Measurements from ENCODE around the gene HLA-DPB1.

The HLA-DPB1 gene

DNA sequence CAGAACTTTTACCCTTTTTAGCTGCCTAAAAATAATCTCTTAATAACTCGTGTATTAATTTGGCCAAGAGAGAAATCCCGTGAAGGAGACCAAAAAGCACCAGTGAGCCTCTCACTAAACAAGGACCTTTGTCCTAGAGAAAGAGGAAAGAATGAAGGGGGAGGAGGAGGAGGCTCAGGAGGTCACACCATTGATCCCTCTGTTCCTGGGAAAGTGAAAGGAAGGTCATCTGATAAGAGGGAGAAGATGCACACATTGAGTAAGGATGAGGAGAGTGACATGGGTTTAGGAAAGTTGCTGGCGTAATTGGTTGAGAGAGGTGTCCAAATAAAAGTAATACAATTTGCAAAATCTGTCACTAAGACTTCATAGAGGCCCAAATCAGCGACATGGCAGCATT lies 49.2 kb downstream of the HLA-DPB1 start:
- no peaks in the 10 kb centered on the region for H3K36me3 ChIP-seq (ENCODE audit: low read depth)
- no peak for DNase-seq (ENCODE audit: low spot score)
- no peak for TF ChIP-seq CTCF (IDR thresholded peaks at IDR 0.05; ENCODE audit: poor library complexity, severe bottlenecking)

DNA sequence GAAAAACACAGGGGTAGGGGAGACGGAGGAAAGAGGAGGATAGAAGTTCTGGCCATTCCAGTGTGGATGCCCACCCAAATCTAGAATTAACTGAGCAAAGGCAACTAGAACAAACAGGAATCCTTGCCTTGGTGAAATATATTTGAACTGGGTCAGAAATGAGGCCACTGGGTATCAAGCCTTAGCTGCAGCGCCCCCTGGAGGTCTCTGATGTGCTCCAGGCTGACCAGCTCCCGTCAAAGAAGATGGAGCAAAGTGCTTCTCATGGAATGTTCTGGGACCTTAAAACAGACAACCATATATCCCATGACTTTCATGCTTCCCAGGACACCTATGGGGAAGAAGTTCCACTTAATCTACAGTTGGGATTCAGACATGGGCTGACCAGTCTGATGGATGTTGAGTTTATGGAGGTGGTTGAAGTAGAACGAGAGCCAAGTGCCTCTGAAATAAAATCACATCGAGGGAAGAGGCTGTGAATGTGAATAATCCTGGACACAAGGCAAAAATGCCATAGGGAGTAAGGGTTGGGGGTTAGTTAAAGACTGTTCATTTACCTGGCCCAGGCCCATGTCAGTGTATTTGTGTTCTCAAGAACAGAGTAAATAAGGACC lies 50.4 kb downstream of the HLA-DPB1 start:
- ATAC-seq (ENCODE audit: low read depth): no peak
- H3K27ac ChIP-seq (ENCODE audit: poor library complexity, severe bottlenecking): no peak overlapping the region
- peak; percentile 34 for TF ChIP-seq CTCF (IDR thresholded peaks at IDR 0.05; ENCODE audit: poor library complexity, severe bottlenecking)
- no peak overlapping the region for H3K4me3 ChIP-seq (ENCODE audit: severe bottlenecking)
- H3K4me1 ChIP-seq (ENCODE audit: insufficient read depth, poor library complexity, severe bottlenecking): no peaks in the 10 kb centered on the region
- peaks cover 3% of the 10 kb centered on the region for H3K27me3 ChIP-seq (ENCODE audit: insufficient read depth, poor library complexity, severe bottlenecking)
- no peaks in the 10 kb centered on the region for H3K36me3 ChIP-seq (ENCODE audit: low read depth)
- DNase-seq (ENCODE audit: low spot score): no peak
- H3K9me3 ChIP-seq (ENCODE audit: severe bottlenecking): no peaks in the 10 kb centered on the region

More for the DNA sequence above, 49.2 kb downstream of the HLA-DPB1 start:
- Histone ChIP-seq H3K27ac (ENCODE audit: poor library complexity, severe bottlenecking) (no peak overlapping the region), H3K4me3 (ENCODE audit: severe bottlenecking) (no peak overlapping the region), H3K9me3 (ENCODE audit: severe bottlenecking) (no peaks in the 10 kb centered on the region), H3K4me1 (ENCODE audit: insufficient read depth, poor library complexity, severe bottlenecking) (no peaks in the 10 kb centered on the region), H3K27me3 (ENCODE audit: insufficient read depth, poor library complexity, severe bottlenecking) (peaks cover 3% of the 10 kb centered on the region)
- ATAC-seq (ENCODE audit: low read depth): no peak

GRCh38 chr6:33128318-33128717 lies 52.5 kb downstream of the HLA-DPB1 start:
- no peak for TF ChIP-seq CTCF (IDR thresholded peaks at IDR 0.05; ENCODE audit: poor library complexity, severe bottlenecking)
- Histone ChIP-seq H3K9me3 (ENCODE audit: severe bottlenecking) (no peaks in the 10 kb centered on the region), H3K36me3 (ENCODE audit: low read depth) (no peaks in the 10 kb centered on the region), H3K27ac (ENCODE audit: poor library complexity, severe bottlenecking) (no peak overlapping the region), H3K4me3 (ENCODE audit: severe bottlenecking) (no peak overlapping the region), H3K27me3 (ENCODE audit: insufficient read depth, poor library complexity, severe bottlenecking) (peaks cover 3% of the 10 kb centered on the region), H3K4me1 (ENCODE audit: insufficient read depth, poor library complexity, severe bottlenecking) (no peaks in the 10 kb centered on the region)
- DNase-seq (ENCODE audit: low spot score): no peak
- ATAC-seq (ENCODE audit: low read depth): no peak

DNA sequence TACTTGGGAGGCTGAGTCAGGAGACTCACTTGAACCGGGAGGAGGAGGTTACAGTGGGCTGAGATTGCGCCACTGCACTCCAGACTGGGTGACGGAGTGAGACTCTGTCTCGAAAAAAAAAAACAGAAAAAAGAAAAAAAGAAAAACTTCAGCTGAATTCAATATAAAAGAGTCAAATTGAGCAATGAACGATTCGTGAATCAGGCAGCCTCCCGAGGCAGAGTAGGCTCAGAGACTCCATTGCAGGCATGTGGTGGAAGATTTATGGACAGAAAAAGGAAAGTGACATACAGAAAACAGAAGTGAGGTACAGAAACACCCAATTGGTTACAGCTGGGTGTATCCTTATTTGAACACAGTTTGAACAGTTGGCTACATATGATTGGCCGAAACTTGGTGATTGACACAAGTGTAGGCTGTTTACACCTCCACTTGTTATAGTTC lies 56.3 kb downstream of the HLA-DPB1 start:
- Histone ChIP-seq H3K9me3 (ENCODE audit: severe bottlenecking) (no peaks in the 10 kb centered on the region), H3K4me1 (ENCODE audit: insufficient read depth, poor library complexity, severe bottlenecking) (no peaks in the 10 kb centered on the region), H3K27me3 (ENCODE audit: insufficient read depth, poor library complexity, severe bottlenecking) (no peaks in the 10 kb centered on the region), H3K4me3 (ENCODE audit: severe bottlenecking) (no peak overlapping the region), H3K27ac (ENCODE audit: poor library complexity, severe bottlenecking) (no peak overlapping the region), H3K36me3 (ENCODE audit: low read depth) (no peaks in the 10 kb centered on the region)
- ATAC-seq (ENCODE audit: low read depth) (no peak), DNase-seq (ENCODE audit: low spot score) (no peak)
- TF ChIP-seq CTCF (IDR thresholded peaks at IDR 0.05; ENCODE audit: poor library complexity, severe bottlenecking): no peak

- TF ChIP-seq CTCF (IDR thresholded peaks at IDR 0.05; ENCODE audit: poor library complexity, severe bottlenecking): no peak
- no peak overlapping the region for H3K4me3 ChIP-seq (ENCODE audit: severe bottlenecking)
- no peaks in the 10 kb centered on the region for H3K9me3 ChIP-seq (ENCODE audit: severe bottlenecking)
- no peak for ATAC-seq (ENCODE audit: low read depth)
- no peak overlapping the region for H3K27ac ChIP-seq (ENCODE audit: poor library complexity, severe bottlenecking)
- peaks cover 8% of the 10 kb centered on the region for H3K27me3 ChIP-seq (ENCODE audit: insufficient read depth, poor library complexity, severe bottlenecking)
- no peaks in the 10 kb centered on the region for H3K36me3 ChIP-seq (ENCODE audit: low read depth)
- H3K4me1 ChIP-seq (ENCODE audit: insufficient read depth, poor library complexity, severe bottlenecking): no peaks in the 10 kb centered on the region
- no peak for DNase-seq (ENCODE audit: low spot score)
Measured at GRCh38 chr6:33136310-33136900, 60.6 kb downstream of the HLA-DPB1 start.
